NCI-H69 (cell line): Measurements from ENCODE around the gene TK1.

ENCODE experiments used
- DNase-seq: peaks from one replicate; lab custom pipeline; 2025; lab: John Stamatoyannopoulos, UW

The TK1 gene

GRCh38 chr17:78176548-78177025, 10.3 kb downstream of the TK1 start:
- DNase-seq = peak; percentile 70

- no peak for DNase-seq
Measured at GRCh38 chr17:78175643-78175981, 11.2 kb downstream of the TK1 start.

- peak; percentile 48 for DNase-seq
Measured at GRCh38 chr17:78174870-78175642, 11.8 kb downstream of the TK1 start.

- DNase-seq = no peak
Measured at GRCh38 chr17:78174346-78174869, 12.4 kb downstream of the TK1 start.

- DNase-seq = no peak
Measured at GRCh38 chr17:78173097-78173715, 13.6 kb downstream of the TK1 start.

DNA sequence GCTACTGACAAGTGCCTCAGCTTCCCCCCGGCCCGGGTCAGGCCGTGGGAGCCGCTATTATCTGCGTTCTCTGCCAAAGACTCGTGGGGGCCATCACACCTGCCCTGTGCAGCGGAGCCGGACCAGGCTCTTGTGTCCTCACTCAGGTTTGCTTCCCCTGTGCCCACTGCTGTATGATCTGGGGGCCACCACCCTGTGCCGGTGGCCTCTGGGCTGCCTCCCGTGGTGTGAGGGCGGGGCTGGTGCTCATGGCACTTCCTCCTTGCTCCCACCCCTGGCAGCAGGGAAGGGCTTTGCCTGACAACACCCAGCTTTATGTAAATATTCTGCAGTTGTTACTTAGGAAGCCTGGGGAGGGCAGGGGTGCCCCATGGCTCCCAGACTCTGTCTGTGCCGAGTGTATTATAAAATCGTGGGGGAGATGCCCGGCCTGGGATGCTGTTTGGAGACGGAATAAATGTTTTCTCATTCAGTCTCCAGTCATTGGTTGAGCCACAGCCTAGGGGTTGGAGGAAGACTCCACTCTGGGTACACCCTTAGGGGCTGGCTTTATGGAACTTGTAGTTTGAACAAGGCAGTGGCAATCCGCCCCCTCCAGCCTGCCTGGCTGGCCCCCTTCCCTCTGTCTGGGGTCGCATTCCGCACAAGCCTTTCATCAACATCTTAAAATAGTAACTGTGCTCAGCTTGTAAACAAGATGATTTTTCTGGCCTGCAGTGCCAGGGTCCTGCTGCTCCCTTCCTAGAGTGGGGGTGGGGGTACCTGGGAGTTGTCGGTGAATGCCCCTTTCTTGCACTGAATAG, 14.4 kb downstream of the TK1 start:
- DNase-seq = peak; percentile 85

DNA sequence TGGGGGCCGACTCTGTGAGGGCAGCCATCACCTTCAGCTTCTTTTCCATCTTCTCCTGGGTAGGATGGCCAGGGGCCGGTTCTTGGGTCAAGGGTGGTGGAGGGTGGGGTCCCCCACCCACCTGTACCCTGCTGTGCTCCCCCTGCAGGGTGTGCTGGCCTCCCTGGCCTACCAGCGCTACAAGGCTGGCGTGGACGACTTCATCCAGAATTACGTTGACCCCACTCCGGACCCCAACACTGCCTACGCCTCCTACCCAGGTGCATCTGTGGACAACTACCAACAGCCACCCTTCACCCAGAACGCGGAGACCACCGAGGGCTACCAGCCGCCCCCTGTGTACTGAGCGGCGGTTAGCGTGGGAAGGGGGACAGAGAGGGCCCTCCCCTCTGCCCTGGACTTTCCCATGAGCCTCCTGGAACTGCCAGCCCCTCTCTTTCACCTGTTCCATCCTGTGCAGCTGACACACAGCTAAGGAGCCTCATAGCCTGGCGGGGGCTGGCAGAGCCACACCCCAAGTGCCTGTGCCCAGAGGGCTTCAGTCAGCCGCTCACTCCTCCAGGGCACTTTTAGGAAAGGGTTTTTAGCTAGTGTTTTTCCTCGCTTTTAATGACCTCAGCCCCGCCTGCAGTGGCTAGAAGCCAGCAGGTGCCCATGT, 15.1 kb downstream of the TK1 start:
- DNase-seq = peak; percentile 85

- DNase-seq = no peak
Measured at GRCh38 chr17:78170692-78171590, 15.9 kb downstream of the TK1 start.

DNA sequence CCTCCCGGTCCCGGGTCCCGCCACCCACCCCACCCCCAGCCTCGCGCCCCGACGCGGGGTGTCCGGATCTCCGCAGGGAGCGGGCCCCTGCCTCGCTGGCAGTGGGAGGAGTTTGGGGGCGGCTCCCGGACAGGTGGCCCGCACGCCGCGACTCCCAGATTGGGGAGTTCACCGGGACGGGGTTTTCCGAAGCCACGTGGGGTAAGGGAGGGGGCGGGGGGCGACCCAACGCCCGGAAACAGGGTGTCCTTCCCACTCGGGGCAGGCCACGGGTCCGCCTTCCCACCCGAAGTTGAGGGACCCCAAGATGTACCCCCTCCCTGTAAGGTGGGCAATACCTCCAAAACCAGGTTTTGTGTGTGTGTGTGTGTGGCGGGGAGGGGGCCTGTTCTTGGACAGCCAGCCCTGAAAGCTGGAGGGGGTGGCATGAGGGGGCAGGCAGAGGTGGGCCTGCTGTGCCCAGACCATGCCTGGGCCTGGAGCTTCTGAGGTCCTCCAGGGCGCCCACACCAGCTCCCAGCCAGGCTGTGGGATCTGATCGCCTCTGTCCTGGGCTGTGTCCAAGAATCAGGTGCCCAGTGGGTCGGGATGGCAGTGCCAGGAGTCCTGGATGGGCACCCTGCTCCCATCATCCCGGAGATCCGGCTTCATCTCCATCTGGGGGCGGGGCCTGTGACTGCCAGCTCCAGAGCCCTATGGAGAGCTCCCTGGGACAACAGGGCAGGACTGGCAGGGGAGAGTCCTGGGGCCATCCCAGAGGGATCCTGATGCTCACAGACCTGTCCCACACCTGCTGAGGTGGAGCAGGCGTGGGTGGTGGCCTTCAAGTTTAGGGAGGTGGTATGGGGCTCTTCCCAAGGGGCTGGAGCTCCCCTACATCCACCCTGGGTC, 17.7 kb downstream of the TK1 start:
- peak; percentile 49 for DNase-seq

- peak; percentile 92 for DNase-seq
Measured at GRCh38 chr17:78168242-78168902, 18.5 kb downstream of the TK1 start, which contains the start of gene SYNGR2. Gene SYNGR2, plus strand, starts transcription at chr17:78168581. Its CDS starts 36 bp downstream, at chr17:78168617.

GRCh38 chr17:78166416-78166815, 20.4 kb downstream of the TK1 start:
- peak; percentile 59 for DNase-seq

GRCh38 chr17:78164748-78165607, 21.9 kb downstream of the TK1 start:
- no peak for DNase-seq

DNA sequence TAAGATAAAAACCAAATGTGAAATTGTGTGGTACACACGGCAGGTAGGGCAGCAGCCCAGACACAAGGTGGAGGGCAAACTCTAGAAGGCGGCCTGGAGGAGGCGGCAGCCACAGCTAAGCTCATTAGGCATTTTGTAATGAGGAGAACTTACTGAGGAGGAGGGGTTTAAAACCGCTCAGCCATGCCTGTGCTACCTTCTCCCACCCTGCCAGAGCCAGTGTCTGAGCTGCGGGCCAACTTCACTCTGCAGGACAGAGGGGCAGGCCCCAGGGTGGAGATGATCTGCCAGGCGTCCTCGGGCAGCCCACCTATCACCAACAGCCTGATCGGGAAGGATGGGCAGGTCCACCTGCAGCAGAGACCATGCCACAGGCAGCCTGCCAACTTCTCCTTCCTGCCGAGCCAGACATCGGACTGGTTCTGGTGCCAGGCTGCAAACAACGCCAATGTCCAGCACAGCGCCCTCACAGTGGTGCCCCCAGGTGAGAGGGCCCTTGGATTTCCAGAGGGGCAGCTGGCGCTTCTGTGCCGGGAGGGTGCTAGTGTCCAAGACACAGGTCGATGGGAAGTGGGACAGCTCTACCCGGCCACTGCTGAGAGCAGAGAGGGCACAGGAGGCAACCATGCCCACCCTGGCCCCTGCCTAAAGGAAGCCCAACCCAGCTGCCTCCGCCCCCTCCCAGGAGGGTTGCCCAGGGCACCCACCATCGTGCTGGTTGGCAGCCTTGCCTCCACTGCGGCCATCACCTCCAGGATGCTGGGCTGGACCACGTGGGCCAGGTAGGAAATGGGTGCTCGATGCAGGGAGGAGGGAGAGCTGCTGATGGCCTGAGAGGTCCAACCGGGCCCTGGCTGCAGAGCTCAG, 22.7 kb downstream of the TK1 start:
- DNase-seq = no peak

DNA sequence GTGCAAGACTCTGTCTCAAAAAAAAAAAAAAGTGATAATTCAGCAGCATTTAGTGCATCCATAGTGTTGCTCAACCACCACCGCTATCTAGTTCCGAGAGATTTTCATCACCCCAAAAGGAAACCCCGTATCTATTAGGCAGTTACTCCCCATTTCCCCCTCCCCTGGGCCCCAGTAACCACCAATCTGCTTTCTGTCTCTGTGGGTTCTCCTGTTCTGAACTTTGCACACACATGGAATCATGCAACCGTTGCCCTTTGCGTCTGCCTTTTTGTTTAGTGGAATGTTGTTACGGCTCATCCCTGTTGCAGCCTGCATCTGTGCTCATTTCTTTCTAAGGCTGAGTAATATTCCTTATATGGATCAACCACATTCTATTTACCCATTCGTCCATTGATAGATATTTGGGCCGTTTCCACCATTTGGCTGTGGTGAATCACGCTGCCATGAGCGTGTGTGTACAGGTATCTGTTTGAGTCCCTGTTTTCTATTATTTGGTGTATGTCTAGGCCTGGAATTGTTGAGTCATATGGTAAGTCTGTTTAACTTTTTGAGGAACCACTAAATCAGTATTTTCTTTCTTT, 27.2 kb downstream of the TK1 start:
- no peak for DNase-seq

DNA sequence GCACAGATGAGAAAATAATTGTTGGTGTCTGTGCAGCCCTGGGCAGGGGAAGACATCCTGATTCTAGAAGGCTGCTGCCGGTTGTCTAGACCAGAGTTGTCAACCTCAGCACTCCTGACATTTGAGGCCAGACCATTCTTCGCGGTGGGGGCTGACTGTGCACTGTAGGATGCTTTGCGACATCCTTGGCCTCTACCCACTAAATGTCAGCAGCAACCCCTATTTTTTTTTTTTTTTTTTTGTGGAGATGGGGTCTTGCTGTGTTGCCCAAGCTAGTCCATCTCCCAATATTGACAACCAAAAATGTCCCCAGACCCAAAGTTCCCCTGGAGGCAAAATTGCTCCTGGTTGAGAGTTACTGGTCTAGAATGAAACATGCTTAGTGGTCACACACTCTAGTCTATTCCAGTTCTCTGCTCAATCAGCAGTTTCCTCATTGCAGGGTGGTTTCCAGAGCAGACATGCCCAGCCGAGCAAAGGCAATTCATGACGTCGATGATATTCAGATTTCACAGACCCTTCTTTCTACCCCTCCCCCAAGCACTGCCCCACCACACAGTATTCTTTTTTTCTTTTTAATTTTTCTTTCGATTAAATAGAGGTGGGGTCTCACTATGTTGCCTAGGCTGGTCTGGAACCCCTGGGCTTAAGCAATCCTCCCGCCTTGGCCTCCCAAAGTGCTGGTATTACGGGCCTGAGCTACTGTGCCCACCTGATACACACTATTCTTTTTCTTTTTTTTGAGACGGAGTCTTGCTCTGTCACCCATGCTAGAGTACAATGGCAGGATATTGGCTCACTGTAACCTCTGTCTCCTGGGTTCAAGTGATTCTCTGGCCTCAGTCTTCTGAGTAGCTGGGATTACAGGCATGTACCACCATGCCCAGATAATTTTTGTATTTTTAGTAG, 31.7 kb downstream of the TK1 start:
- DNase-seq = no peak

- no peak for DNase-seq
Measured at GRCh38 chr17:78151514-78152008, 35.3 kb downstream of the TK1 start.
